ENCODE data around the gene CELA2B. TPM values are rescaled to one million over a fixed set of nuclear protein-coding genes. Genes with fewer than 3 reads are reported as not detected.

CELA2B gene
- total RNA-seq, 4 donors from 2014 or later: not detected

GRCh38 chr1:15446212-15446611 is 29.7 kb upstream of the CELA2B start:
- no peaks in the 10 kb centered on the region for H3K9me3 ChIP-seq
- H3K36me3 ChIP-seq: no peaks in the 10 kb centered on the region
- DNase-seq (ENCODE audit: low spot score in 2 of 2): no peak
- H3K27ac ChIP-seq: no peak overlapping the region
- no peaks in the 10 kb centered on the region for H3K4me1 ChIP-seq
- peaks cover 10% of the 10 kb centered on the region for H3K27me3 ChIP-seq
- no peak for TF ChIP-seq POLR2AphosphoS5 (IDR thresholded peaks at IDR 0.05)
- TF ChIP-seq EP300 (IDR thresholded peaks at IDR 0.05): no peak
- TF ChIP-seq POLR2A (IDR thresholded peaks at IDR 0.05): no peak
- TF ChIP-seq CTCF (IDR thresholded peaks at IDR 0.05): no peak
- 85% methylated on average over 4 of the region's 4 CpGs for WGBS
- H3K4me3 ChIP-seq: no peak overlapping the region

GRCh38 chr1:15448877-15449462 is 26.9 kb upstream of the CELA2B start:
- DNase-seq (ENCODE audit: low spot score in 2 of 2): no peak
- Histone ChIP-seq H3K4me1 (no peaks in the 10 kb centered on the region), H3K27me3 (peaks cover 12% of the 10 kb centered on the region), H3K27ac (no peak overlapping the region), H3K36me3 (no peaks in the 10 kb centered on the region), H3K9me3 (no peaks in the 10 kb centered on the region), H3K4me3 (no peak overlapping the region)
- 88% methylated on average over 3 of the region's 3 CpGs for WGBS
- no peak for TF ChIP-seq EP300 (IDR thresholded peaks at IDR 0.05)

- Histone ChIP-seq H3K4me1 (no peaks in the 10 kb centered on the region), H3K4me3 (no peak overlapping the region), H3K36me3 (no peaks in the 10 kb centered on the region), H3K9me3 (no peaks in the 10 kb centered on the region), H3K27ac (no peak overlapping the region), H3K27me3 (peaks cover 12% of the 10 kb centered on the region)
- WGBS: 83% methylated on average over 3 of the region's 3 CpGs
- no peak for DNase-seq (ENCODE audit: low spot score in 2 of 2)
- TF ChIP-seq CTCF (IDR thresholded peaks at IDR 0.05) (no peak), POLR2AphosphoS5 (IDR thresholded peaks at IDR 0.05) (no peak), POLR2A (IDR thresholded peaks at IDR 0.05) (no peak), EP300 (IDR thresholded peaks at IDR 0.05) (no peak)
These were observed 26.3 kb upstream of the CELA2B start for GRCh38 chr1:15449567-15449966.

- WGBS: 85% methylated on average over 6 of the region's 6 CpGs
- no peak for DNase-seq (ENCODE audit: low spot score in 2 of 2)
- no peak overlapping the region for H3K4me3 ChIP-seq
- H3K27me3 ChIP-seq: peaks cover 12% of the 10 kb centered on the region
- no peak overlapping the region for H3K27ac ChIP-seq
- no peaks in the 10 kb centered on the region for H3K9me3 ChIP-seq
- TF ChIP-seq EP300 (IDR thresholded peaks at IDR 0.05) (no peak), POLR2A (IDR thresholded peaks at IDR 0.05) (no peak), CTCF (IDR thresholded peaks at IDR 0.05) (no peak)
- H3K4me1 ChIP-seq: no peaks in the 10 kb centered on the region
- no peaks in the 10 kb centered on the region for H3K36me3 ChIP-seq
These were observed 24.7 kb upstream of the CELA2B start for GRCh38 chr1:15451014-15451722.

- Histone ChIP-seq H3K4me3 (no peak overlapping the region), H3K27me3 (peaks cover 8% of the 10 kb centered on the region), H3K4me1 (no peaks in the 10 kb centered on the region), H3K9me3 (no peaks in the 10 kb centered on the region), H3K36me3 (no peaks in the 10 kb centered on the region), H3K27ac (no peak overlapping the region)
- TF ChIP-seq POLR2A (IDR thresholded peaks at IDR 0.05) (no peak), CTCF (IDR thresholded peaks at IDR 0.05) (no peak), EP300 (IDR thresholded peaks at IDR 0.05) (no peak), POLR2AphosphoS5 (IDR thresholded peaks at IDR 0.05) (no peak)
- WGBS: 100% methylated on average over 1 of the region's 1 CpG
- DNase-seq (ENCODE audit: low spot score in 2 of 2): no peak
These were observed 23.7 kb upstream of the CELA2B start for GRCh38 chr1:15452216-15452615.
